Dedifferentiated amniotic fluid mesenchymal stem cell (primary cell): ENCODE results near the gene IFI44L.

Source experiments
- DNase-seq: peaks from one replicate; pipeline ENCODE4 v3.0.0-alpha.2; 2016; ENCODE audit errors: extremely low spot score

IFI44L gene

GRCh38 chr1:78688697-78689096 is 68.4 kb downstream of the IFI44L start:
- peak; percentile 74 for DNase-seq

GRCh38 chr1:78690516-78690915 is 70.3 kb downstream of the IFI44L start:
- DNase-seq: no peak

GRCh38 chr1:78691995-78692747 is 71.9 kb downstream of the IFI44L start:
- no peak for DNase-seq
